SK-N-SH (cell line): ENCODE data around the gene NTN1. TPM values are rescaled to one million over a fixed set of nuclear protein-coding genes. Genes with fewer than 3 reads are reported as not detected.

Source experiments
- CTCF ChIA-PET: fragments of 300-600, 350-600 bp; formaldehyde crosslinking; extraction: SDS; loops from one replicate; lab custom pipeline; 2021; lab: Yijun Ruan, JAX
- POLR2A ChIA-PET: fragments of 350-600 bp; sonication (Branson Sonifier 250); formaldehyde crosslinking; extraction: SDS; loops from one replicate; lab custom pipeline; 2020; ENCODE audit warnings: antibody characterized with exemption, inconsistent platforms; lab: Yijun Ruan, JAX
- DNase-seq: peaks from one replicate; pipeline ENCODE4 v3.0.0; 2012
- H2AFZ ChIP-seq: fragments of 200-600 bp; sonication (generic); 2 replicates; pipeline ENCODE4 v1.8.1; 2016; ENCODE audit warnings: antibody characterized with exemption, mild to moderate bottlenecking, low read depth
- H3F3A ChIP-seq: fragments of 200-600 bp; sonication (generic); replicated peaks from 2 replicates; pipeline ENCODE3; 2016; ENCODE audit warnings: antibody characterized with exemption, mild to moderate bottlenecking; ENCODE audit not compliant: insufficient read depth
- H3K27ac ChIP-seq, 2 experiments: fragments of 200-500 bp in 1 of 2; fragments of 200-600 bp in 1 of 2; sonication (Bioruptor generic) in 1 of 2; sonication (generic), shearing (Covaris generic) in 1 of 2; 2 replicates each; pipeline versions ENCODE4 v1.5.1 to v1.6.1; 2014 to 2016; ENCODE audit warnings: low read depth in 2 of 2, inconsistent platforms in 1 of 2, low read length in 1 of 2, mild to moderate bottlenecking in 1 of 2, mixed read lengths in 1 of 2
- H3K27me3 ChIP-seq: fragments of 200-600 bp; sonication (generic), shearing (Covaris generic); 2 replicates; pipeline ENCODE4 v1.6.1; 2016; ENCODE audit warnings: mixed run types; ENCODE audit not compliant: insufficient read depth
- H3K36me3 ChIP-seq, 2 experiments: fragments of 200-500 bp in 1 of 2; fragments of 200-600 bp in 1 of 2; sonication (Bioruptor generic) in 1 of 2; sonication (generic) in 1 of 2; replicated peaks in 1 of 2; 2 replicates each; pipeline versions ENCODE3 to v1.5.1; 2014 to 2016; ENCODE audit warnings: low read length in 1 of 2, mild to moderate bottlenecking in 1 of 2; ENCODE audit not compliant: insufficient read depth in 2 of 2, control insufficient read depth in 1 of 2
- H3K4me1 ChIP-seq, 2 experiments: fragments of 200-500 bp in 1 of 2; fragments of 200-600 bp in 1 of 2; sonication (Bioruptor generic) in 1 of 2; sonication (generic), shearing (Covaris generic) in 1 of 2; 2 replicates each; pipeline versions ENCODE4 v1.5.1 to v1.6.1; 2014 to 2016; ENCODE audit warnings: low read depth in 1 of 2, low read length in 1 of 2, mixed run types in 1 of 2; ENCODE audit not compliant: insufficient read depth in 2 of 2, control insufficient read depth in 1 of 2
- H3K4me2 ChIP-seq: fragments of 200-600 bp; sonication (generic), shearing (Covaris generic); 2 replicates; pipeline ENCODE4 v1.6.1; 2017; ENCODE audit warnings: mixed run types
- H3K4me3 ChIP-seq, 2 experiments: fragments of 200-500 bp in 1 of 2; fragments of 200-600 bp in 1 of 2; sonication (Bioruptor generic) in 1 of 2; sonication (generic), shearing (Covaris generic) in 1 of 2; 2 replicates each; pipeline versions ENCODE4 v1.5.1 to v1.8.1; 2014 to 2016; ENCODE audit warnings: low read depth in 2 of 2, inconsistent platforms in 1 of 2, low read length in 1 of 2, mild to moderate bottlenecking in 1 of 2, mixed read lengths in 1 of 2, moderate library complexity in 1 of 2
- H3K79me2 ChIP-seq: fragments of 200-600 bp; sonication (generic); 2 replicates; pipeline ENCODE4 v1.8.1; 2017; ENCODE audit warnings: mild to moderate bottlenecking; ENCODE audit not compliant: insufficient read depth
- H3K9ac ChIP-seq: fragments of 200-600 bp; sonication (generic); 2 replicates; pipeline ENCODE4 v1.6.1; 2017; ENCODE audit warnings: mixed run types
- H3K9me2 ChIP-seq: fragments of 200-600 bp; sonication (generic); 2 replicates; pipeline ENCODE4 v1.6.1; 2017; ENCODE audit warnings: mixed run types
- H3K9me3 ChIP-seq: fragments of 200-600 bp; sonication (generic); 2 replicates; pipeline ENCODE4 v1.6.1; 2017; ENCODE audit warnings: mixed run types, mild to moderate bottlenecking, moderate library complexity
- H4K20me1 ChIP-seq: fragments of 200-600 bp; sonication (generic); 2 replicates; pipeline ENCODE4 v1.6.1; 2017; ENCODE audit warnings: mild to moderate bottlenecking, mixed run types; ENCODE audit not compliant: insufficient read depth
- FOSL2 ChIP-seq: IDR thresholded peaks from 2 replicates; pipeline ENCODE4 v1.4.0; 2012; ENCODE audit warnings: low read depth, mild to moderate bottlenecking, moderate library complexity, borderline replicate concordance
- GABPA ChIP-seq: IDR thresholded peaks from 2 replicates; pipeline ENCODE4 v1.4.0; 2012; ENCODE audit warnings: low read depth, mild to moderate bottlenecking
- GATA2 ChIP-seq: sonication (generic); formaldehyde crosslinking; IDR thresholded peaks from 2 replicates; pipeline ENCODE4 v1.5.0; 2020; ENCODE audit warnings: mild to moderate bottlenecking, missing genetic modification reagents
- MEF2A ChIP-seq: IDR thresholded peaks from 2 replicates; pipeline ENCODE4 v1.4.0; 2012; ENCODE audit warnings: low read depth, borderline replicate concordance
- NFIC ChIP-seq: IDR thresholded peaks from 2 replicates; pipeline ENCODE4 v1.4.0; 2012; ENCODE audit warnings: borderline replicate concordance
- POLR2AphosphoS5 ChIP-seq: IDR thresholded peaks from 2 replicates; pipeline ENCODE4 v1.6.1; 2012; ENCODE audit warnings: low read depth, low read length
- RAD21 ChIP-seq: IDR thresholded peaks from 2 replicates; pipeline ENCODE4 v1.6.1; 2012; ENCODE audit warnings: mild to moderate bottlenecking, low read length
- RXRA ChIP-seq: IDR thresholded peaks from 2 replicates; pipeline ENCODE4 v1.4.0; 2012; ENCODE audit warnings: low read depth, mild to moderate bottlenecking, borderline replicate concordance
- SIN3A ChIP-seq: IDR thresholded peaks from 2 replicates; pipeline ENCODE4 v1.6.1; 2012; ENCODE audit warnings: low read depth, mild to moderate bottlenecking, low read length, moderate library complexity, borderline replicate concordance
- SMC3 ChIP-seq: IDR thresholded peaks from 2 replicates; pipeline ENCODE4 v1.6.1; 2012; ENCODE audit warnings: low read depth, low read length, improper control_type of control experiment
- TEAD4 ChIP-seq: IDR thresholded peaks from 2 replicates; pipeline ENCODE4 v1.4.0; 2012; ENCODE audit warnings: mild to moderate bottlenecking, borderline replicate concordance; ENCODE audit not compliant: insufficient read depth
- YY1 ChIP-seq: IDR thresholded peaks from 2 replicates; pipeline ENCODE4 v1.4.0; 2012; ENCODE audit warnings: low read depth, mild to moderate bottlenecking
- WGBS: methylation state at CpG from one replicate; pipeline ENCODE4 v1.1.6; 2017; ENCODE audit warnings: low lambda C conversion rate; 5-methylcytosine and 5-hydroxymethylcytosine counted together
- polyA plus RNA-seq, 3 experiments: library from polyadenylated mRNA; depleted of rRNA; stranded (reverse); fragments of >200 nt; gene quantifications; 2 replicates each; pipeline ENCODE4 v1.2.3, GENCODE V29; 2012
- TF ChIP-seq, protein P1 (sequence below): fragments of 150-350 bp; IDR thresholded peaks from 2 replicates; pipeline ENCODE4 v1.6.1; 2017; ENCODE audit warnings: antibody characterized with exemption, low read length, low read depth, borderline replicate concordance
- TF ChIP-seq, protein P2 (sequence below): fragments of 150-350 bp; IDR thresholded peaks from 2 replicates; pipeline ENCODE4 v1.6.1; 2016; ENCODE audit warnings: mild to moderate bottlenecking, low read depth, low read length
- TF ChIP-seq, protein P3 (sequence below): IDR thresholded peaks from 2 replicates; pipeline ENCODE4 v1.4.0; 2012; ENCODE audit warnings: low read depth, borderline replicate concordance
- TF ChIP-seq, protein P4 (sequence below): IDR thresholded peaks from 2 replicates; pipeline ENCODE4 v1.6.1; 2012; ENCODE audit warnings: mild to moderate bottlenecking, low read depth, low read length, moderate library complexity
- TF ChIP-seq, protein P5 (sequence below): IDR thresholded peaks from 2 replicates; pipeline ENCODE4; 2012

NTN1 gene
- polyA plus RNA-seq, 1 of the 3 experiments (the other 2 are of a cell fraction): 0.05 TPM

DNA sequence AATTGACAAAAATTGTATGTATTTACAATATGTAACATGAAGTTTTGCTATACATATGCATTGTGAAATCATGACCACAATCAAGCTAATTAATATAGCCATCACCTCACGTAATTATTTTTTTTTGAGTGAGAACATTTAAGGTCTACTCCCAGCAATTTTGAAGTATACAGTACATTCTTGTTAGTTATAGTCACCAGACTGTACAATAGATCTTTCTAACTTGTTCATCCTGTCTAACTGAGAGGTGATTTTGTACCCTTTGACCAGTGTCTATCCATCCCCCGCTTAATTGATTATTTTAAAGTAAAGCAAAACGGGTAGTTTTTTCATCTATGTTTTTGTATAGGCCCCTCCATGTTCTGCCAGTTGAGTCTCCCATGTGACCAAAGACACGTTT is 30.3 kb downstream of the NTN1 start:
- Histone ChIP-seq H3K36me3 (no peaks in the 10 kb centered on the region), H3K9me3 (no peaks in the 10 kb centered on the region), H3K9me2 (no peaks in the 10 kb centered on the region), H4K20me1 (no peaks in the 10 kb centered on the region), H3K79me2 (no peaks in the 10 kb centered on the region), H3K9ac (no peak overlapping the region), H3K4me2 (no peak overlapping the region), H2AFZ (no peak overlapping the region), H3K4me3 (no peak overlapping the region), H3F3A (no peaks in the 10 kb centered on the region), H3K4me1 (no peaks in the 10 kb centered on the region), H3K27me3 (peaks cover 24% of the 10 kb centered on the region; the same call in 1 of the 2 replicates), H3K27ac (no peak overlapping the region)
- TF ChIP-seq GABPA: no peak
- TF ChIP-seq, protein P1, sequence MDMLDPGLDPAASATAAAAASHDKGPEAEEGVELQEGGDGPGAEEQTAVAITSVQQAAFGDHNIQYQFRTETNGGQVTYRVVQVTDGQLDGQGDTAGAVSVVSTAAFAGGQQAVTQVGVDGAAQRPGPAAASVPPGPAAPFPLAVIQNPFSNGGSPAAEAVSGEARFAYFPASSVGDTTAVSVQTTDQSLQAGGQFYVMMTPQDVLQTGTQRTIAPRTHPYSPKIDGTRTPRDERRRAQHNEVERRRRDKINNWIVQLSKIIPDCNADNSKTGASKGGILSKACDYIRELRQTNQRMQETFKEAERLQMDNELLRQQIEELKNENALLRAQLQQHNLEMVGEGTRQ: no peak
- TF ChIP-seq NFIC: no peak
- TF ChIP-seq TEAD4: no peak
- no peak for TF ChIP-seq RAD21
- TF ChIP-seq SMC3: no peak
- TF ChIP-seq MEF2A: no peak
- no peak for TF ChIP-seq FOSL2
- no peak for TF ChIP-seq RXRA
- TF ChIP-seq, protein P2, sequence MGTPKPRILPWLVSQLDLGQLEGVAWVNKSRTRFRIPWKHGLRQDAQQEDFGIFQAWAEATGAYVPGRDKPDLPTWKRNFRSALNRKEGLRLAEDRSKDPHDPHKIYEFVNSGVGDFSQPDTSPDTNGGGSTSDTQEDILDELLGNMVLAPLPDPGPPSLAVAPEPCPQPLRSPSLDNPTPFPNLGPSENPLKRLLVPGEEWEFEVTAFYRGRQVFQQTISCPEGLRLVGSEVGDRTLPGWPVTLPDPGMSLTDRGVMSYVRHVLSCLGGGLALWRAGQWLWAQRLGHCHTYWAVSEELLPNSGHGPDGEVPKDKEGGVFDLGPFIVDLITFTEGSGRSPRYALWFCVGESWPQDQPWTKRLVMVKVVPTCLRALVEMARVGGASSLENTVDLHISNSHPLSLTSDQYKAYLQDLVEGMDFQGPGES: no peak
- TF ChIP-seq POLR2AphosphoS5: no peak
- TF ChIP-seq, protein P3, sequence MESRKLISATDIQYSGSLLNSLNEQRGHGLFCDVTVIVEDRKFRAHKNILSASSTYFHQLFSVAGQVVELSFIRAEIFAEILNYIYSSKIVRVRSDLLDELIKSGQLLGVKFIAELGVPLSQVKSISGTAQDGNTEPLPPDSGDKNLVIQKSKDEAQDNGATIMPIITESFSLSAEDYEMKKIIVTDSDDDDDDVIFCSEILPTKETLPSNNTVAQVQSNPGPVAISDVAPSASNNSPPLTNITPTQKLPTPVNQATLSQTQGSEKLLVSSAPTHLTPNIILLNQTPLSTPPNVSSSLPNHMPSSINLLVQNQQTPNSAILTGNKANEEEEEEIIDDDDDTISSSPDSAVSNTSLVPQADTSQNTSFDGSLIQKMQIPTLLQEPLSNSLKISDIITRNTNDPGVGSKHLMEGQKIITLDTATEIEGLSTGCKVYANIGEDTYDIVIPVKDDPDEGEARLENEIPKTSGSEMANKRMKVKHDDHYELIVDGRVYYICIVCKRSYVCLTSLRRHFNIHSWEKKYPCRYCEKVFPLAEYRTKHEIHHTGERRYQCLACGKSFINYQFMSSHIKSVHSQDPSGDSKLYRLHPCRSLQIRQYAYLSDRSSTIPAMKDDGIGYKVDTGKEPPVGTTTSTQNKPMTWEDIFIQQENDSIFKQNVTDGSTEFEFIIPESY: no peak
- no peak for TF ChIP-seq GATA2
- TF ChIP-seq SIN3A: no peak
- TF ChIP-seq, protein P4, sequence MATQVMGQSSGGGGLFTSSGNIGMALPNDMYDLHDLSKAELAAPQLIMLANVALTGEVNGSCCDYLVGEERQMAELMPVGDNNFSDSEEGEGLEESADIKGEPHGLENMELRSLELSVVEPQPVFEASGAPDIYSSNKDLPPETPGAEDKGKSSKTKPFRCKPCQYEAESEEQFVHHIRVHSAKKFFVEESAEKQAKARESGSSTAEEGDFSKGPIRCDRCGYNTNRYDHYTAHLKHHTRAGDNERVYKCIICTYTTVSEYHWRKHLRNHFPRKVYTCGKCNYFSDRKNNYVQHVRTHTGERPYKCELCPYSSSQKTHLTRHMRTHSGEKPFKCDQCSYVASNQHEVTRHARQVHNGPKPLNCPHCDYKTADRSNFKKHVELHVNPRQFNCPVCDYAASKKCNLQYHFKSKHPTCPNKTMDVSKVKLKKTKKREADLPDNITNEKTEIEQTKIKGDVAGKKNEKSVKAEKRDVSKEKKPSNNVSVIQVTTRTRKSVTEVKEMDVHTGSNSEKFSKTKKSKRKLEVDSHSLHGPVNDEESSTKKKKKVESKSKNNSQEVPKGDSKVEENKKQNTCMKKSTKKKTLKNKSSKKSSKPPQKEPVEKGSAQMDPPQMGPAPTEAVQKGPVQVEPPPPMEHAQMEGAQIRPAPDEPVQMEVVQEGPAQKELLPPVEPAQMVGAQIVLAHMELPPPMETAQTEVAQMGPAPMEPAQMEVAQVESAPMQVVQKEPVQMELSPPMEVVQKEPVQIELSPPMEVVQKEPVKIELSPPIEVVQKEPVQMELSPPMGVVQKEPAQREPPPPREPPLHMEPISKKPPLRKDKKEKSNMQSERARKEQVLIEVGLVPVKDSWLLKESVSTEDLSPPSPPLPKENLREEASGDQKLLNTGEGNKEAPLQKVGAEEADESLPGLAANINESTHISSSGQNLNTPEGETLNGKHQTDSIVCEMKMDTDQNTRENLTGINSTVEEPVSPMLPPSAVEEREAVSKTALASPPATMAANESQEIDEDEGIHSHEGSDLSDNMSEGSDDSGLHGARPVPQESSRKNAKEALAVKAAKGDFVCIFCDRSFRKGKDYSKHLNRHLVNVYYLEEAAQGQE: no peak
- TF ChIP-seq YY1: no peak
- TF ChIP-seq, protein P5, sequence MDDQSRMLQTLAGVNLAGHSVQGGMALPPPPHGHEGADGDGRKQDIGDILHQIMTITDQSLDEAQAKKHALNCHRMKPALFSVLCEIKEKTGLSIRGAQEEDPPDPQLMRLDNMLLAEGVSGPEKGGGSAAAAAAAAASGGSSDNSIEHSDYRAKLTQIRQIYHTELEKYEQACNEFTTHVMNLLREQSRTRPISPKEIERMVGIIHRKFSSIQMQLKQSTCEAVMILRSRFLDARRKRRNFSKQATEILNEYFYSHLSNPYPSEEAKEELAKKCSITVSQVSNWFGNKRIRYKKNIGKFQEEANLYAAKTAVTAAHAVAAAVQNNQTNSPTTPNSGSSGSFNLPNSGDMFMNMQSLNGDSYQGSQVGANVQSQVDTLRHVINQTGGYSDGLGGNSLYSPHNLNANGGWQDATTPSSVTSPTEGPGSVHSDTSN: no peak
- ChIA-PET POLR2A (no interaction called here), CTCF (interaction anchor here (0.6 kb wide), 1 partner anchor 718 kb away, joined by 3 read pairs; no protein-coding TSS in a partner anchor)
- WGBS: 43% methylated on average over 4 of the region's 4 CpGs
- DNase-seq: no peak
